Glomerular endothelial cell (primary cell): ENCODE data around the gene UBXN10. TPM values are rescaled to one million over a fixed set of nuclear protein-coding genes. Genes with fewer than 3 reads are reported as not detected.

Experiments used
- DNase-seq: peaks from one replicate; pipeline ENCODE4 v3.0.0-alpha.2; 2011; ENCODE audit warnings: low read depth, low spot score; ENCODE audit errors: extremely low read depth
- total RNA-seq: library from RNA; depleted of rRNA; stranded (reverse); fragments of >200 nt; gene quantifications from 2 replicates; pipeline ENCODE4 v1.2.3, GENCODE V29; 2015

UBXN10 gene
- total RNA-seq, 1 donor from 2014 or later, result 0.06 TPM

- no peak for DNase-seq
These were observed 33.8 kb upstream of the UBXN10 start for GRCh38 chr1:20151906-20152598.

- DNase-seq, result no peak
These were observed 33.3 kb upstream of the UBXN10 start for GRCh38 chr1:20152599-20152930.

GRCh38 chr1:20153000-20153418 lies 32.9 kb upstream of the UBXN10 start:
- DNase-seq, result no peak

- no peak for DNase-seq
These were observed 31.5 kb upstream of the UBXN10 start for GRCh38 chr1:20154301-20154831.

- no peak for DNase-seq
These were observed 27.4 kb upstream of the UBXN10 start for GRCh38 chr1:20158358-20159070.

GRCh38 chr1:20160034-20160433 lies 25.9 kb upstream of the UBXN10 start:
- no peak for DNase-seq

- no peak for DNase-seq
These were observed 21.1 kb upstream of the UBXN10 start for GRCh38 chr1:20164694-20165202.

- DNase-seq, result no peak
These were observed 20.4 kb upstream of the UBXN10 start for GRCh38 chr1:20165522-20165951.

- no peak for DNase-seq
These were observed 19.8 kb upstream of the UBXN10 start for GRCh38 chr1:20166051-20166450.

- DNase-seq, result no peak
These were observed 18.8 kb upstream of the UBXN10 start for GRCh38 chr1:20167126-20167525.

GRCh38 chr1:20168564-20169491 lies 17.1 kb upstream of the UBXN10 start:
- DNase-seq, result no peak

- DNase-seq, result no peak
These were observed 16.0 kb upstream of the UBXN10 start for GRCh38 chr1:20169932-20170331.

- DNase-seq, result no peak
These were observed 13.8 kb upstream of the UBXN10 start for GRCh38 chr1:20172033-20172590.

GRCh38 chr1:20174937-20175666 lies 10.8 kb upstream of the UBXN10 start:
- DNase-seq, result no peak

- no peak for DNase-seq
These were observed 7.1 kb upstream of the UBXN10 start for GRCh38 chr1:20178634-20179370.

GRCh38 chr1:20179371-20180128 lies 6.3 kb upstream of the UBXN10 start:
- no peak for DNase-seq

- DNase-seq, result no peak
These were observed 5.6 kb upstream of the UBXN10 start for GRCh38 chr1:20180129-20180843.

- DNase-seq, result no peak
These were observed 5.1 kb upstream of the UBXN10 start for GRCh38 chr1:20180844-20181207.
